Measurements from ENCODE around the gene LAMC1.

The LAMC1 gene

GRCh38 chr1:183106746-183107145, 83.5 kb downstream of the LAMC1 start:
- DNase-seq (ENCODE audit: low read depth in 2 of 2) = no peak

GRCh38 chr1:183110326-183110880, 87.2 kb downstream of the LAMC1 start:
- no peak for DNase-seq (ENCODE audit: low read depth in 2 of 2)

GRCh38 chr1:183114441-183114840, 91.2 kb downstream of the LAMC1 start:
- no peak for DNase-seq (ENCODE audit: low read depth in 2 of 2)

DNA sequence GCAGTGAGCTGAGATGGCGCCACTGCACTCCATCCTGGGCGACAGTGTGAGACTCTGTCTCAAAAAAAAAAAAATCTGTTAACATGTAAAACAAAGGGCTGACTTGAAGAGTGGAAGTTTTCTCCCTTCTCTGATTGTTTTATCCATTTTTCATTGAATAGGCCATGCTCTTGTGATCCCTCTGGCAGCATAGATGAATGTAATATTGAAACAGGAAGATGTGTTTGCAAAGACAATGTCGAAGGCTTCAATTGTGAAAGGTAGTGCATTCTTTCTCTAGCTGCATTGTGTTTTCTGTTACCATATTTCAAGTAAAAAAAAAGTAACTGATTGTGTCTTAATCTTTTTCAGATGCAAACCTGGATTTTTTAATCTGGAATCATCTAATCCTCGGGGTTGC, 93.2 kb downstream of the LAMC1 start:
- DNase-seq (ENCODE audit: low read depth in 2 of 2) = no peak

DNA sequence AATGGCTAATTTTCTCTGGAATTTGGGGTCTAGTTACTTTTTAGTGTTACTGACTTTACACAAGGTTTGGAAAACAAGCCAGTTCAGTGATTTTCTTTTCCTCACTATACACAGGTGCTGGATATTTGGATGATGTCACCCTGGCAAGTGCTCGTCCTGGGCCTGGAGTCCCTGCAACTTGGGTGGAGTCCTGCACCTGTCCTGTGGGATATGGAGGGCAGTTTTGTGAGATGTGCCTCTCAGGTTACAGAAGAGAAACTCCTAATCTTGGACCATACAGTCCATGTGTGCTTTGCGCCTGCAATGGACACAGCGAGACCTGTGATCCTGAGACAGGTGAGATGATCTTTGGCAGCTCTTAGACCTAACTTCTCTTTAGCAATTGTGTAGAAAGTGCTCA, 98.4 kb downstream of the LAMC1 start:
- no peak for DNase-seq (ENCODE audit: low read depth in 2 of 2)

- no peak for DNase-seq (ENCODE audit: low read depth in 2 of 2)
These were observed 101.0 kb downstream of the LAMC1 start for GRCh38 chr1:183124259-183124658.

GRCh38 chr1:183125279-183125999, 102.2 kb downstream of the LAMC1 start:
- DNase-seq (ENCODE audit: low read depth in 2 of 2) = no peak

- DNase-seq (ENCODE audit: low read depth in 2 of 2) = no peak
These were observed 102.8 kb downstream of the LAMC1 start for GRCh38 chr1:183126000-183126366.

DNA sequence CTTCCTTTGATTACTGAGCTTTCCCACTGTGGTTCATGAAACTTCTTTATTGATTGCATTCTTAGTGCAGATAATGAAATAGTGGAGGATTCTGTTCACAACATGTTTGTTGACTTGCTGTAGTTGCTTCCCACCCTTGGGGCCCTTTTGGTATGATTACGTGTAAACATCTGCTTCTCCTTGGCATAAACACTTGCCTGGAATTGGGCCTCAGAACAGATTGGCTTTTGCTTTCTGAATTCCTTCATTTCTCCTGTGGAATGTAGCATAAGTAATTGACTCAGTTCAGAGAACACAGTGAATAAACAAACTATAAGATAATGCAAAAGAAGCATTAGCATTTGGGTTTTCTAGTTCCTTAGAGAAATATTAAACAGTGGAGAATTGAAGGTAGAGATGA, 103.3 kb downstream of the LAMC1 start:
- DNase-seq (ENCODE audit: low read depth in 2 of 2) = no peak

DNA sequence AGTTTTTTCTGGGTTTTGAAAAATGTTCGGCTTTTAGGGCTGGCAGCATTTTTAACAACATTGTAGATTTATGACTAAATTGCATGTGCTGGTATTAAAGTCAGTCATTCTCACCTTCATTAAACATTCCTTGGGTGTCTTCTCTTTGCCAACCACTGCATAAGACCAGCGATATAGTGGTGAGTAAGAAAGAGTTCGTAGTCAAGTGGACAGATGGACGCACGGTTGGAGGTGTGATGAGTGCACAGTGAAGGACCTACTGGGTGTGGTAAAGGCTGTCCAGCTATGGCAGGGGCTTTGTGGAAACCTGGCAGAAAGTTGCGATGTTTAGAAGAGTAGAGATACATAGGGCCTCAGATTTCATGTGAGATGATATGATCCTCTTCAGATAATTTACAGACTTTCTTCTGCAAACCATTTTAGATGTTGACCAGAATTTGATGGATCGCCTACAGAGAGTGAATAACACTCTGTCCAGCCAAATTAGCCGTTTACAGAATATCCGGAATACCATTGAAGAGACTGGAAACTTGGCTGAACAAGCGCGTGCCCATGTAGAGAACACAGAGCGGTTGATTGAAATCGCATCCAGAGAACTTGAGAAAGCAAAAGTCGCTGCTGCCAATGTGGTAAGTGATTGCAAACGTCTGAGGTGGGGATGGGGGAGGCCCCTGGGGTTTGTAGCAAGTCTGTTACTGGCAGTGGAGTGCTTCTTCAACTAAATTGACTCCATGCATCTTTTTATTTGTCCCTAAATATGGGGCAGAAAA, 106.9 kb downstream of the LAMC1 start:
- no peak for DNase-seq (ENCODE audit: low read depth in 2 of 2)

DNA sequence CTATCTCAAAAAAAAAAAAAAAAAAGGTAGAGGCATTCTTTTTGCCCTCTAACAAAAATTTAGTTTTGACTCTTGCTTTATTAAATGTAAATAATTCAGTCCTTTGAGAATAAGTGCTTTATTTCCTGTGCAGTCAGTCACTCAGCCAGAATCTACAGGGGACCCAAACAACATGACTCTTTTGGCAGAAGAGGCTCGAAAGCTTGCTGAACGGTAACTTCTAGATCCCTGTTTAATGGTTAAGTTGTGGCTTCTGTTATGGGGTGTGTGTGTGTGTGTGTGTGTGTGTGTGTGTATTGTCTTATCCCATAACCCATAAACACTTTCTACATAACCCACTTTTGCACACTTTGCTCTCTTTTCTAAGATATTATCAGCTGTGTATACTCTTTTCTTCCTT, 107.9 kb downstream of the LAMC1 start:
- no peak for DNase-seq (ENCODE audit: low read depth in 2 of 2)

DNA sequence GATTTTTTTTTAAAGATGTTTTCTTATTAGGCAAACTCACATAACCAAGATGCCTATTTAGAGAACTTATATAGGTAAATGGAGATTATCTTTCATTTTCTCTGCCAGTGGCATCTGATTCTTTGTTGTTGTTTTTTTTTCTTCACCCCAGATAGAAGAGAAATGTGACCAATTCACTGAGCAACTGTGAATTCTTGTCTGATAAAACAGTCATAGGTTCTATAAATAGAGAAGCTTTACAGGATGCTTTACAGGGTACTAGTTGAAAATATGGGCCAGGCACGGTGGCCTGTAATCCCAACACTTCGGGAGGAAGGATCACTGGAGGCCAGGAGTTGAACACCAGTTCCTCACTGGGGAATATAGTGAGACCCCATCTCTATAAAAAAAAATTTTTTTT, 112.1 kb downstream of the LAMC1 start:
- DNase-seq (ENCODE audit: low read depth in 2 of 2) = no peak

GRCh38 chr1:183137782-183138181, 114.6 kb downstream of the LAMC1 start:
- DNase-seq (ENCODE audit: low read depth in 2 of 2) = no peak

DNA sequence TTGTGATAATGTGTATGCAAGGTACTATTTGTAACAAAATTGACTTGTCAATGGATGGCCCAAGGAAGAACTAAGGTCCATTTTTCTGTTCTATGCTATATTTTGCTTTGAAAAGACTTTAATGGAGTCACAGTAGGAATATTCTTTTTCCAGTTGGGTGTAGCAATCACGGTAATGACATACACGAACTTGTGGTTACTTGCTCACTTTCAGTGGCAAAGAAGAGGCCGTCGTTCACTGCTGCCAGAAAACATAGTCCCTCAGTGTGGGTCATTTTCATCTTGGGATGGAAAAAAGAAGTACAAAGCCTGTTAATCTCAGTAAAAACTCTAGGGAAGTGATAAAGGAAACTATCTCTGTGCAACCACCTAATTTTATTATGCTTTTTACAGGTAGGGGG, 115.1 kb downstream of the LAMC1 start:
- no peak for DNase-seq (ENCODE audit: low read depth in 2 of 2)

DNA sequence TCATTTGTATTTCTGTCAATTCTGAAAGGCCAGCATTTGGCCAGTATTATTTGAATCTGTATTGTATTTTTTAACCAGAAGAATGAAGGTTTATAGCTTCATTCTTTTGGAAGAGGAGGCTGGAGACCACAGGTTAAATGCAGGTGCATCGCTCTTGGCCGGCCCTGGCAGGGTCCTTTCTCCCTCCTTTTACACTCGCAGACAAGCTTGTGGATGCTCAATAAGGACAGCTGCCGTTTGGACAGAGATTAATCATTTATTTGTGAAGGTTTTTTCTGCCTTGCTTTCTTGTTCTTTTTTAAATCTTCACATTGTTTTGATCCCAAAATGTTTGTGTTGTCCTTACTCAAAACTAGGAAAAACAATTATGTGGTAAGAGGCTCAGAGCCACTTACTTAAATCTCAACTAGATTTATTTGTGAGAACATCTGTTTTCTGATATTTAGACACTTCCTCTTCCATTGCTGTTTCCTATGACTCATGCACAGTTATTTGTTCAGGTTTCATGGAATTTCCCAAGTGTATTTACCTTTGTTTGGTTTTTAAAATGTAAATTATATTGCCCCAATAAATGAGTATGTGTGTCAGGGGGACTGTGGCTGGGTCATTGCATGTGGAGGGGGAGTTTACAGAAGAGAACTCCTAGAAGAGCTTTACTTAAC, 116.2 kb downstream of the LAMC1 start:
- DNase-seq (ENCODE audit: low read depth in 2 of 2) = no peak

DNA sequence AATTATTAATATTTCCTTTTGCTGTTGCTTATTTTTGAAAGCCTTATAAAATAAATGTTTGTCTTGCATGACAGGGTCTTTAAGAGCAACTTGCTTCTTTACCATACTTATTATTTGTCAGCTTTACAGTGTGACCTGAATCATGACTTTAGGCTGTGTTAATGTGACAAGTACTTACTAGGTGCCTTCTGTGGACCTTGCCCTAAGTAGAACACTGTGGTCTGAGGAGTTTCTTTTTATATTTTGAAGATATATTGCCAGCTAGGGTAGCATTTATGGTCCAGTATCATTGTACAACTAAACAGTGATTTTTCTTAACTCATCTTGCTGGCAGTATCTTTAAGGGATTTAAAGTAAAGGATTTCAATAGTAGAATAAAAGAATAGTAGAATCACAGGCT, 117.4 kb downstream of the LAMC1 start:
- DNase-seq (ENCODE audit: low read depth in 2 of 2) = no peak

DNA sequence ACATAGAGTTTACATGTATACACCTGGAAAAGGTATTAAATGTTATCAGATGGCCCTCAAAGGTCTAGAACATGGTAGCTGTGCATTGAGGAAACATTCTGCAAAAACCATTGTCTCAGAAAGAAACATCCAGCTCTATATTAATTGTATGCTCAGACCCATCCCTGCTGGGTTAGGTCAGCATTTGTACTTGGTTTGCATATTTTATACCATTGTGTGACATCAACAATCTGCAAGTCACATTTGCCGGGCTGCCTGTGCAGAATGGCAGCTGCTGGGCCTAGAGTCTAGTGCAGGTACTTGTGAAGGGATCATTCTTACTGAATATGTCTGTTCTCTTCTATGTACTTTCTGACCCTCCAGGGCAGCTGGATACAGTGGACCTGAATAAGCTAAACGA, 119.0 kb downstream of the LAMC1 start:
- no peak for DNase-seq (ENCODE audit: low read depth in 2 of 2)

DNA sequence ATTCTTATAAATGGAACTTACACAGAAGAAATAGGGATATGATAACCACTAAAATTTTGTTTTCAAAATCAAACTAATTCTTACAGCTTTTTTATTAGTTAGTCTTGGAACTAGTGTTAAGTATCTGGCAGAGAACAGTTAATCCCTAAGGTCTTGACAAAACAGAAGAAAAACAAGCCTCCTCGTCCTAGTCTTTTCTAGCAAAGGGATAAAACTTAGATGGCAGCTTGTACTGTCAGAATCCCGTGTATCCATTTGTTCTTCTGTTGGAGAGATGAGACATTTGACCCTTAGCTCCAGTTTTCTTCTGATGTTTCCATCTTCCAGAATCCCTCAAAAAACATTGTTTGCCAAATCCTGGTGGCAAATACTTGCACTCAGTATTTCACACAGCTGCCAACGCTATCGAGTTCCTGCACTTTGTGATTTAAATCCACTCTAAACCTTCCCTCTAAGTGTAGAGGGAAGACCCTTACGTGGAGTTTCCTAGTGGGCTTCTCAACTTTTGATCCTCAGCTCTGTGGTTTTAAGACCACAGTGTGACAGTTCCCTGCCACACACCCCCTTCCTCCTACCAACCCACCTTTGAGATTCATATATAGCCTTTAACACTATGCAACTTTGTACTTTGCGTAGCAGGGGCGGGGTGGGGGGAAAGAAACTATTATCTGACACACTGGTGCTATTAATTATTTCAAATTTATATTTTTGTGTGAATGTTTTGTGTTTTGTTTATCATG, 120.5 kb downstream of the LAMC1 start:
- no peak for DNase-seq (ENCODE audit: low read depth in 2 of 2)

GRCh38 chr1:183144752-183145151, 121.5 kb downstream of the LAMC1 start:
- DNase-seq (ENCODE audit: low read depth in 2 of 2) = no peak

GRCh38 chr1:183147735-183148134, 124.5 kb downstream of the LAMC1 start:
- no peak for DNase-seq (ENCODE audit: low read depth in 2 of 2)

- no peak for DNase-seq (ENCODE audit: low read depth in 2 of 2)
These were observed 125.4 kb downstream of the LAMC1 start for GRCh38 chr1:183148599-183148998.

DNA sequence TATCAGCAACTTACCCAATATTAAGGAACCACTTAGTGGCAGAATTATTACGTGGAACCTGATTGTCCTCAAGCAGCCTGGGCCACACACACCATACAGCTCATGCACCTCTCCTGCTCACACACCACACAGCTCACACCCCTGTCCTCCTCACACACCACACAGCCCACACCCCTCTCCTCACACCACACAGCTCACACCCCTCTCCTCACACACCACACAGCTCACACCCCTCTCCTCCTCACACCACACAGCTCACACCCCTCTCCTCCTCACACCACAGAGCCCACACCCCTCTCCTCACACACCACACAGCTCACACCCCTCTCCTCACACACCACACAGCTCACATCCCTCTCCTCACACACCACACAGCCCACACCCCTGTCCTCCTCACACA, 126.1 kb downstream of the LAMC1 start:
- DNase-seq (ENCODE audit: low read depth in 2 of 2) = no peak
